ENCODE measurements around the gene HCN3.

- no peak for TF ChIP-seq CTCF (conservative IDR thresholded peaks at IDR 0.05; ENCODE audit: low read depth, low read length)
- no peak for TF ChIP-seq EZH2 (IDR thresholded peaks at IDR 0.05; ENCODE audit: borderline replicate concordance, low read depth, low read length, poor library complexity, severe bottlenecking)
These were observed 16.0 kb downstream of the HCN3 start for GRCh38 chr1:155293086-155293749.
